ENCODE results near the gene NQO1.
"Not testable (repeated sequence)": the region's sequence is repeated elsewhere in the genome, so short reads cannot be mapped to it uniquely, and the experiment has no call there.

NQO1 gene

GRCh38 chr16:69726313-69727060 lies at the start of gene NQO1:
TSS of gene NQO1 (minus strand) at chr16:69726560. CDS start at chr16:69726439, 121 bp downstream.
- DNase-seq (ENCODE audit: low read depth): peak; percentile 94

- DNase-seq (ENCODE audit: low read depth): no peak
These were observed 49.2 kb upstream of the NQO1 start for GRCh38 chr16:69775563-69775962.

- DNase-seq (ENCODE audit: low read depth): no peak
These were observed 47.0 kb upstream of the NQO1 start for GRCh38 chr16:69773260-69773947.

- DNase-seq (ENCODE audit: low read depth): no peak
These were observed 45.2 kb upstream of the NQO1 start for GRCh38 chr16:69771651-69771967.

GRCh38 chr16:69769404-69769803 lies 43.0 kb upstream of the NQO1 start:
- DNase-seq (ENCODE audit: low read depth): no peak

- no peak for DNase-seq (ENCODE audit: low read depth)
These were observed 42.3 kb upstream of the NQO1 start for GRCh38 chr16:69768666-69769065.

GRCh38 chr16:69767459-69768229 lies 41.3 kb upstream of the NQO1 start:
- no peak for DNase-seq (ENCODE audit: low read depth)

GRCh38 chr16:69763599-69763942 lies 37.2 kb upstream of the NQO1 start:
- DNase-seq (ENCODE audit: low read depth): no peak

- DNase-seq (ENCODE audit: low read depth): no peak
These were observed 36.6 kb upstream of the NQO1 start for GRCh38 chr16:69762814-69763598.

GRCh38 chr16:69761983-69762813 lies 35.8 kb upstream of the NQO1 start, which contains the start of gene WWP2:
TSS of gene WWP2 (plus strand) at chr16:69762332. CDS start at chr16:69787011, 24,679 bp downstream.
- no peak for DNase-seq (ENCODE audit: low read depth)

GRCh38 chr16:69757375-69757774 lies 31.0 kb upstream of the NQO1 start:
- not testable (repeated sequence) for DNase-seq (ENCODE audit: low read depth)

- DNase-seq (ENCODE audit: low read depth): no peak
These were observed 30.3 kb upstream of the NQO1 start for GRCh38 chr16:69756705-69757104.

- DNase-seq (ENCODE audit: low read depth): peak; percentile 87
These were observed 28.3 kb upstream of the NQO1 start, which contains the start of gene NOB1 for GRCh38 chr16:69754469-69755310. TSS of gene NOB1 (minus strand) at chr16:69754926. CDS start at chr16:69754910, 16 bp downstream.

- no peak for DNase-seq (ENCODE audit: low read depth)
These were observed 27.7 kb upstream of the NQO1 start for GRCh38 chr16:69754143-69754468.

- DNase-seq (ENCODE audit: low read depth): no peak
These were observed 22.5 kb upstream of the NQO1 start for GRCh38 chr16:69748694-69749345.

GRCh38 chr16:69747115-69747514 lies 20.8 kb upstream of the NQO1 start:
- no peak for DNase-seq (ENCODE audit: low read depth)

GRCh38 chr16:69745959-69746358 lies 19.6 kb upstream of the NQO1 start:
- DNase-seq (ENCODE audit: low read depth): no peak

GRCh38 chr16:69745232-69745612 lies 18.9 kb upstream of the NQO1 start:
- no peak for DNase-seq (ENCODE audit: low read depth)

- DNase-seq (ENCODE audit: low read depth): no peak
These were observed 18.2 kb upstream of the NQO1 start for GRCh38 chr16:69744363-69745231.
